Liver (tissue), 9 donors: ENCODE data around the gene NAXE. TPM values are rescaled to one million over a fixed set of nuclear protein-coding genes. Genes with fewer than 3 reads are reported as not detected.

Source experiments
- DNase-seq: peaks from one replicate; pipeline ENCODE4 v3.0.0-alpha.2; 2017; ENCODE audit warnings: low spot score
- H3K27ac ChIP-seq, 2 donors: one replicate each; pipeline ENCODE4 v1.7.0; 2013; ENCODE audit warnings: inconsistent platforms in 2 of 2, low read length in 2 of 2, control low read depth in 1 of 2, low read depth in 1 of 2, mild to moderate bottlenecking in 1 of 2
- H3K27me3 ChIP-seq, 4 donors: one replicate each; pipeline versions ENCODE4 v1.6.1 to v1.7.0; 2013; ENCODE audit warnings: low read length in 3 of 4, inconsistent platforms in 1 of 4, mild to moderate bottlenecking in 1 of 4, moderate library complexity in 1 of 4; ENCODE audit not compliant: control insufficient read depth in 4 of 4, insufficient read depth in 4 of 4
- H3K36me3 ChIP-seq, 4 donors: one replicate each; pipeline versions ENCODE4 v1.6.1 to v1.7.0; 2013; ENCODE audit warnings: low read length in 3 of 4, mild to moderate bottlenecking in 3 of 4, low read depth in 1 of 4, moderate library complexity in 1 of 4; ENCODE audit not compliant: control insufficient read depth in 4 of 4, insufficient read depth in 3 of 4
- H3K4me1 ChIP-seq, 4 donors: one replicate each; pipeline versions ENCODE4 v1.6.1 to v1.7.0; 2013; ENCODE audit warnings: low read length in 3 of 4, mild to moderate bottlenecking in 3 of 4, moderate library complexity in 1 of 4; ENCODE audit not compliant: control insufficient read depth in 4 of 4, insufficient read depth in 4 of 4
- H3K4me3 ChIP-seq, 3 donors: one replicate each; pipeline versions ENCODE4 v1.6.1 to v1.7.0; 2013; ENCODE audit warnings: low read length in 3 of 3, control low read depth in 1 of 3, low read depth in 1 of 3, mild to moderate bottlenecking in 1 of 3
- H3K9ac ChIP-seq, 2 donors: one replicate each; pipeline ENCODE4 v1.7.0; 2013; ENCODE audit warnings: low read length in 2 of 2, mild to moderate bottlenecking in 2 of 2, moderate library complexity in 2 of 2, control low read depth in 1 of 2, low read depth in 1 of 2
- H3K9me3 ChIP-seq, 4 donors: one replicate each; pipeline versions ENCODE4 v1.6.1 to v1.7.0; 2013; ENCODE audit warnings: low read length in 3 of 4; ENCODE audit not compliant: control insufficient read depth in 4 of 4
- CTCF ChIP-seq: fragments of 150-350 bp; IDR thresholded peaks from 2 replicates; pipeline ENCODE4 v1.5.1; 2017; ENCODE audit warnings: improper control_type of control experiment, low read depth, low read length; ENCODE audit not compliant: missing input control
- EGR1 ChIP-seq, 2 donors: IDR thresholded peaks; 2 replicates each; pipeline ENCODE4 v1.6.1; 2016 to 2018; ENCODE audit warnings: antibody characterized with exemption in 2 of 2, low read depth in 2 of 2
- FOXA1 ChIP-seq: IDR thresholded peaks from 2 replicates; pipeline ENCODE4 v1.6.1; 2016; ENCODE audit warnings: antibody characterized with exemption
- FOXA2 ChIP-seq: IDR thresholded peaks from 2 replicates; pipeline ENCODE4 v1.6.1; 2016; ENCODE audit warnings: antibody characterized with exemption
- GABPA ChIP-seq, 2 donors: IDR thresholded peaks in 1 of 2; conservative IDR thresholded peaks in 1 of 2; 2 replicates each; pipeline ENCODE4 v1.6.1; 2016; ENCODE audit warnings: antibody characterized with exemption in 2 of 2, mild to moderate bottlenecking in 1 of 2, moderate library complexity in 1 of 2
- HNF4A ChIP-seq, 2 donors: conservative IDR thresholded peaks; 2 replicates each; pipeline ENCODE4 v1.6.1; 2016; ENCODE audit warnings: antibody characterized with exemption in 2 of 2, mild to moderate bottlenecking in 2 of 2
- HNF4G ChIP-seq: IDR thresholded peaks from 2 replicates; pipeline ENCODE4 v1.6.1; 2016; ENCODE audit warnings: antibody characterized with exemption
- JUND ChIP-seq, 2 donors: IDR thresholded peaks; 2 replicates each; pipeline ENCODE4 v1.6.1; 2016; ENCODE audit warnings: antibody characterized with exemption in 2 of 2
- MAX ChIP-seq: IDR thresholded peaks from 2 replicates; pipeline ENCODE4 v1.6.1; 2016; ENCODE audit warnings: antibody characterized with exemption
- NR2F2 ChIP-seq: IDR thresholded peaks from 2 replicates; pipeline ENCODE4 v1.6.1; 2016; ENCODE audit warnings: antibody characterized with exemption
- RAD21 ChIP-seq, 2 donors: IDR thresholded peaks; 2 replicates each; pipeline ENCODE4 v1.6.1; 2016; ENCODE audit warnings: antibody characterized with exemption in 2 of 2, mild to moderate bottlenecking in 2 of 2
- REST ChIP-seq: IDR thresholded peaks from 2 replicates; pipeline ENCODE4 v1.6.1; 2016; ENCODE audit warnings: antibody characterized with exemption, mild to moderate bottlenecking
- RXRA ChIP-seq, 2 donors: IDR thresholded peaks; 2 replicates each; pipeline ENCODE4 v1.6.1; 2017 to 2018; ENCODE audit warnings: antibody characterized with exemption in 2 of 2, mild to moderate bottlenecking in 1 of 2
- SP1 ChIP-seq: IDR thresholded peaks from 2 replicates; pipeline ENCODE4 v1.6.1; 2018; ENCODE audit warnings: antibody characterized with exemption, mild to moderate bottlenecking
- TAF1 ChIP-seq: conservative IDR thresholded peaks from 2 replicates; pipeline ENCODE4 v1.6.1; 2016; ENCODE audit warnings: antibody characterized with exemption, mild to moderate bottlenecking
- YY1 ChIP-seq: IDR thresholded peaks from 2 replicates; pipeline ENCODE4 v1.6.1; 2016; ENCODE audit warnings: antibody characterized with exemption, mild to moderate bottlenecking
- WGBS: extraction: QIAGEN DNeasy Blood & Tissue Kit; methylation state at CpG from one replicate; pipeline ENCODE4 v1.1.7; 2013; 5-methylcytosine and 5-hydroxymethylcytosine counted together
- polyA plus RNA-seq, 2 donors: library from polyadenylated mRNA; stranded (reverse) in 1 of 2; unstranded in 1 of 2; fragments of 200-250 nt in 1 of 2; fragments of >200 nt in 1 of 2; fragmentation: Nextera tagmentation in 1 of 2; extraction: Ambion mirVana in 1 of 2; gene quantifications; one replicate each; pipeline versions ENCODE4 v1.2.1 to v1.2.3, GENCODE V29; 2013 to 2015
- total RNA-seq, 2 donors: library from RNA; depleted of rRNA; stranded (reverse); fragments of >200 nt; gene quantifications; one replicate each; pipeline ENCODE4 v1.2.3, GENCODE V29; 2014
- TF ChIP-seq, protein P1 (sequence below): IDR thresholded peaks from 2 replicates; pipeline ENCODE4 v1.6.1; 2016; ENCODE audit warnings: antibody characterized with exemption
- TF ChIP-seq, protein P2 (sequence below): IDR thresholded peaks from 2 replicates; pipeline ENCODE4 v1.6.1; 2016; ENCODE audit warnings: antibody characterized with exemption
- donor health status: healthy.
- donor health status: healthy.
- donor health status: healthy.
- donor health status: healthy.
- donor health status: healthy.

NAXE gene
- total and polyA plus RNA-seq, 4 donors, result 20.6 to 73.8 (median 46.9) TPM

DNA sequence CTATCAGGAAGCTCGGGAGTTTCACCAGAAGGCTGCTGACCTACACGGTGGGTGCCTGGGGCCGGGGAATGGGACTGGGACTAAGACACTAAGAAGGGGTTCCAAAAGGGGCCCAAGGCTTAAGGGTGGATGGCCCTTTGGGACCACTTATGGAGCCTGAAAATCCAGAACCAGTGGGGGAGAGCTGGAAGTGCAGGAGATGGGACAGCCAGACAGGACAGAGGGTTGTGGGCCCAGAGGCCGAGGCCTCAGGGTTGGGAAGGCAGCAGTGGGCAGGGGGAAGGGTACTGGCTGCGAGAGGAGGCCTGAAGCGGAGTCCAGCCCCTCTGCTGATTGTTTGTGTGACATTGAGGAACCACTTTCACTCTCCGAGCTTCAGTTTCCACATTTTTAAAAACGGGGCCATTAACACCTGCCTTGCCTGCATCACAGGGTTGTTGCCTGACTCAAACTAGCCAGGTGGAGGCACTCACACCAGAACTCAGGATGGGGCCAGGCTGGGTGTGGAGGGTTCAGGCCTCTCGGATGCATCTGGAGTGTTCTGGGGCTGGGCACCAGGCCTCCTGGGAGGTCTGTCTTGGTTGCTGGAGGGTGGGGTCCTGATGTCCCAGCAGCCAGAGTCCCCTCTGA, 9.1 kb upstream of the NAXE start:
- TF ChIP-seq HNF4G (no peak), JUND (IDR thresholded peaks at IDR 0.05) (no peak), RXRA (IDR thresholded peaks at IDR 0.05) (no peak), SP1 (no peak), RAD21 (IDR thresholded peaks at IDR 0.05) (no peak), YY1 (no peak), FOXA2 (no peak), HNF4A (conservative IDR thresholded peaks at IDR 0.05) (no peak), EGR1 (IDR thresholded peaks at IDR 0.05; ENCODE audit: low read depth in 2 of 2) (no peak), CTCF (no peak), GABPA (IDR thresholded peaks at IDR 0.05 in 1 of 2, conservative IDR thresholded peaks at IDR 0.05 in 1 of 2) (no peak), REST (no peak), FOXA1 (no peak), NR2F2 (no peak), MAX (no peak), TAF1 (no peak)
- TF ChIP-seq, protein P1, sequence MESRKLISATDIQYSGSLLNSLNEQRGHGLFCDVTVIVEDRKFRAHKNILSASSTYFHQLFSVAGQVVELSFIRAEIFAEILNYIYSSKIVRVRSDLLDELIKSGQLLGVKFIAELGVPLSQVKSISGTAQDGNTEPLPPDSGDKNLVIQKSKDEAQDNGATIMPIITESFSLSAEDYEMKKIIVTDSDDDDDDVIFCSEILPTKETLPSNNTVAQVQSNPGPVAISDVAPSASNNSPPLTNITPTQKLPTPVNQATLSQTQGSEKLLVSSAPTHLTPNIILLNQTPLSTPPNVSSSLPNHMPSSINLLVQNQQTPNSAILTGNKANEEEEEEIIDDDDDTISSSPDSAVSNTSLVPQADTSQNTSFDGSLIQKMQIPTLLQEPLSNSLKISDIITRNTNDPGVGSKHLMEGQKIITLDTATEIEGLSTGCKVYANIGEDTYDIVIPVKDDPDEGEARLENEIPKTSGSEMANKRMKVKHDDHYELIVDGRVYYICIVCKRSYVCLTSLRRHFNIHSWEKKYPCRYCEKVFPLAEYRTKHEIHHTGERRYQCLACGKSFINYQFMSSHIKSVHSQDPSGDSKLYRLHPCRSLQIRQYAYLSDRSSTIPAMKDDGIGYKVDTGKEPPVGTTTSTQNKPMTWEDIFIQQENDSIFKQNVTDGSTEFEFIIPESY, result no peak
- TF ChIP-seq, protein P2, sequence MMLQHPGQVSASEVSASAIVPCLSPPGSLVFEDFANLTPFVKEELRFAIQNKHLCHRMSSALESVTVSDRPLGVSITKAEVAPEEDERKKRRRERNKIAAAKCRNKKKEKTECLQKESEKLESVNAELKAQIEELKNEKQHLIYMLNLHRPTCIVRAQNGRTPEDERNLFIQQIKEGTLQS, result no peak
- Histone ChIP-seq H3K9me3 (no peaks in the 10 kb centered on the region), H3K36me3 (no peaks in the 10 kb centered on the region), H3K4me3 (no peak overlapping the region), H3K27me3 (peaks cover 0 to 2% (median 0%) of the 10 kb centered on the region in 4 donors), H3K27ac (no peak overlapping the region), H3K9ac (no peak overlapping the region), H3K4me1 (no peaks in the 10 kb centered on the region)
- no peak for DNase-seq
- WGBS, result 79% methylated on average over 9 of the region's 9 CpGs
